Testis (tissue), 2 donors: Measurements from ENCODE around the gene AKAP3.

Experiments used
- POLR2A ChIP-seq: fragments of 450-650 bp; IDR thresholded peaks from one replicate; pipeline ENCODE4 v1.6.1; 2017; ENCODE audit warnings: antibody characterized with exemption, mild to moderate bottlenecking, moderate library complexity
- TF ChIP-seq, protein P1 (sequence below), 3 experiments: fragments of 450-650 bp in 2 of 3; fragments of 200-600 bp in 1 of 3; sonication (generic) in 1 of 3; IDR thresholded peaks; one replicate each; pipeline ENCODE4 v1.5.1; 2016 to 2019; ENCODE audit warnings: antibody characterized with exemption in 3 of 3, mild to moderate bottlenecking in 2 of 3, moderate library complexity in 1 of 3

DNA sequence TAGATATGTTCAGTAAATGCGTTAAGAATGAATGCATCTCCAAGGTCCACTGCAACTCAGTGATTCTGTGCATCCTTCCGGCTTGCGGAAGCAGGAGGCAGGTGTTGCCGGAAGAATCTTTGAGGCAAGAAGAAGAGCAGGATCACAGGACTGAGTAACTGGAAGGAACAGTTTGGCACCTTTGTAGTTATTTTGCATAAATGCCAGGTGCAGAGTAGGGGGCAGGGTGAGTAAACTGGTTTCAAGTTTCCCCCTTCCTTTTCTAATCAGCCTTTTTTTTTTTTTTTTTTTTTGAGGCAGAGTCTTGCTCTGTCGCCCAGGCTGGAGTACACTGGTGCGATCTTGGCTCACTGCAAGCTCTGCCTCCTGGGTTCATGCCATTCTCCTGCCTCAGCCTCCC lies 64.6 kb downstream of the AKAP3 start:
- TF ChIP-seq, protein P1, sequence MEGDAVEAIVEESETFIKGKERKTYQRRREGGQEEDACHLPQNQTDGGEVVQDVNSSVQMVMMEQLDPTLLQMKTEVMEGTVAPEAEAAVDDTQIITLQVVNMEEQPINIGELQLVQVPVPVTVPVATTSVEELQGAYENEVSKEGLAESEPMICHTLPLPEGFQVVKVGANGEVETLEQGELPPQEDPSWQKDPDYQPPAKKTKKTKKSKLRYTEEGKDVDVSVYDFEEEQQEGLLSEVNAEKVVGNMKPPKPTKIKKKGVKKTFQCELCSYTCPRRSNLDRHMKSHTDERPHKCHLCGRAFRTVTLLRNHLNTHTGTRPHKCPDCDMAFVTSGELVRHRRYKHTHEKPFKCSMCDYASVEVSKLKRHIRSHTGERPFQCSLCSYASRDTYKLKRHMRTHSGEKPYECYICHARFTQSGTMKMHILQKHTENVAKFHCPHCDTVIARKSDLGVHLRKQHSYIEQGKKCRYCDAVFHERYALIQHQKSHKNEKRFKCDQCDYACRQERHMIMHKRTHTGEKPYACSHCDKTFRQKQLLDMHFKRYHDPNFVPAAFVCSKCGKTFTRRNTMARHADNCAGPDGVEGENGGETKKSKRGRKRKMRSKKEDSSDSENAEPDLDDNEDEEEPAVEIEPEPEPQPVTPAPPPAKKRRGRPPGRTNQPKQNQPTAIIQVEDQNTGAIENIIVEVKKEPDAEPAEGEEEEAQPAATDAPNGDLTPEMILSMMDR (IDR thresholded peaks at IDR 0.05) = no peak
- TF ChIP-seq POLR2A = no peak
